Stimulated activated CD4-positive, alpha-beta T cell treated with anti-CD3 and anti-CD28 coated beads, TNF-alpha, amount 100 ng/mL, for 24 hours (primary cell): ENCODE results near the gene DISC1.
"Not testable (repeated sequence)": the region's sequence is repeated elsewhere in the genome, so short reads cannot be mapped to it uniquely, and the experiment has no call there.

Experiments used
- DNase-seq, 3 experiments: peaks; one replicate each; pipeline ENCODE4 v3.0.0-alpha.2; 2020; ENCODE audit warnings: low read depth in 3 of 3

DISC1 gene

GRCh38 chr1:231953660-231954059 lies 327.1 kb downstream of the DISC1 start:
- no peak for DNase-seq

- no peak for DNase-seq
These were observed 328.2 kb downstream of the DISC1 start for GRCh38 chr1:231954751-231955150.

- no peak for DNase-seq
These were observed 330.8 kb downstream of the DISC1 start for GRCh38 chr1:231957359-231957758.

GRCh38 chr1:231958448-231958847 lies 331.9 kb downstream of the DISC1 start:
- no peak for DNase-seq

- DNase-seq: no peak
These were observed 332.8 kb downstream of the DISC1 start for GRCh38 chr1:231959225-231959884.

GRCh38 chr1:231961801-231962200 lies 335.2 kb downstream of the DISC1 start:
- not testable (repeated sequence) for DNase-seq

GRCh38 chr1:231962636-231963035 lies 336.0 kb downstream of the DISC1 start:
- no peak for DNase-seq

GRCh38 chr1:231964241-231964640 lies 337.7 kb downstream of the DISC1 start:
- DNase-seq: no peak

- no peak for DNase-seq
These were observed 338.4 kb downstream of the DISC1 start for GRCh38 chr1:231964961-231965360.

GRCh38 chr1:231965615-231966014 lies 339.0 kb downstream of the DISC1 start:
- DNase-seq: no peak

GRCh38 chr1:231966983-231967382 lies 340.4 kb downstream of the DISC1 start:
- no peak for DNase-seq

- no peak for DNase-seq
These were observed 342.5 kb downstream of the DISC1 start for GRCh38 chr1:231969076-231969475.

- not testable (repeated sequence) for DNase-seq
These were observed 343.2 kb downstream of the DISC1 start for GRCh38 chr1:231969761-231970160.

- DNase-seq: no peak
These were observed 344.1 kb downstream of the DISC1 start for GRCh38 chr1:231970684-231971083.

- DNase-seq: no peak
These were observed 345.0 kb downstream of the DISC1 start for GRCh38 chr1:231971397-231972110.

- DNase-seq: no peak
These were observed 345.5 kb downstream of the DISC1 start for GRCh38 chr1:231972111-231972445.

GRCh38 chr1:231973830-231974229 lies 347.2 kb downstream of the DISC1 start:
- no peak for DNase-seq

GRCh38 chr1:231976231-231976630 lies 349.6 kb downstream of the DISC1 start:
- DNase-seq: no peak

- no peak for DNase-seq
These were observed 355.1 kb downstream of the DISC1 start for GRCh38 chr1:231981675-231982074.

GRCh38 chr1:231982871-231983587 lies 356.4 kb downstream of the DISC1 start:
- no peak for DNase-seq

GRCh38 chr1:231983588-231984193 lies 357.1 kb downstream of the DISC1 start:
- no peak for DNase-seq

- no peak for DNase-seq
These were observed 358.9 kb downstream of the DISC1 start for GRCh38 chr1:231985296-231986023.
